Spleen (tissue), 7 donors: Measurements from ENCODE around the gene KLF16.

Experiments used
- CTCF ChIP-seq, 11 experiments: fragments of 200-600 bp in 7 of 11; fragments of 450-650 bp in 4 of 11; sonication (generic) in 4 of 11; IDR thresholded peaks in 8 of 11; conservative IDR thresholded peaks in 3 of 11; 1 replicate in 7 of 11; 2 replicates in 4 of 11; pipeline versions ENCODE4 v1.4.0 to v1.8.0; 2016 to 2021; ENCODE audit warnings: antibody characterized with exemption in 11 of 11, inconsistent platforms in 4 of 11, mild to moderate bottlenecking in 1 of 11
- POLR2AphosphoS5 ChIP-seq, 3 donors: sonication (generic); formaldehyde crosslinking; IDR thresholded peaks; one replicate each; pipeline ENCODE4 v1.5.1; 2017; ENCODE audit warnings: antibody characterized with exemption in 3 of 3
- donor health status: DM: no; HTN: no; CAD: no; lungs with moderate emphysema.
- donor health status: DM: no; HTN: no; CAD: no.
- donor health status: DM: no; HTN: no; CAD: no.

- TF ChIP-seq POLR2AphosphoS5 (IDR thresholded peaks at IDR 0.05) (no peak), CTCF (IDR thresholded peaks at IDR 0.05 in 8 of 11, conservative IDR thresholded peaks at IDR 0.05 in 3 of 11) (peak in 1 of 11 experiments; percentile 3)
Observed at GRCh38 chr19:1855828-1856255, 7.5 kb downstream of the KLF16 start.
